GM19397 (cell line): ENCODE data around the gene CEP170B.

Experiments
- ATAC-seq: cut with Tn5 transposase; IDR thresholded peaks from one replicate; pipeline ENCODE4 v1.9.1; 2021; ENCODE audit warnings: mild to moderate bottlenecking, moderate library complexity; ENCODE audit not compliant: unreplicated experiment

Gene CEP170B

DNA sequence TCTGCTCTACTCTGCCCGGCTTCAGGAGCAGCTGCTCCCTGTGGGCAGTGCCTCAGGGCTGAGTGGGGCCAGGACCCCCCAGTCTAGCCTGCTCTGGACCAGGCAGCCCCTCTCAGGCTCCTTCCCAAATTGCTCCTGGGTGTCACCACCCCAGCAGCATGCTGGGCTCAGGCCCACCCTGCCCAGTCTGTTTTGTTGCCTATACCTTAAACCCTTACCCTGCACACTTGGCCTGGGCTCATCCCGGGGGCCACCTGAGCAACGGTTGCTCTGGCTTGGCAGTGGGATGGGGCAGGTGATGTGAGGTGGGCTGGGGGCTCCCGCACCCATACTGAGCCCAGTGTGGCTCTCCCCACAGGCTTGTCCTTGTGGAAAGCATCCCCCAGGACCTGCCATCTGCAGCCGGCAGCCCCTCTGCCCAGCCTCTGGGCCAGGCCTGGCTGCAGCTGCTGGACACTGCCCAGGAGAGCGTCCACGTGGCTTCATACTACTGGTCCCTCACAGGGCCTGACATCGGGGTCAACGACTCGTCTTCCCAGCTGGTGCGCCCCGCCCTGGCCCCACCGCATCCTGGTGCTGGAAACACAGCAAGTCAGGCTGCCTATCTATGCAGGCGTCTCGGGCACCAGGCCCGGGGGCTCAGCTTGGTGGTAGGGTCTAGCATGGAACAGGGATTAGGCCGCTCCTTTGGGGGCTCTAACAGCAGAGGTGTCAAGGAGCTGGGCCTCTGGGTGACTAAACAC, 63.5 kb downstream of the CEP170B start:
- ATAC-seq = no peak

DNA sequence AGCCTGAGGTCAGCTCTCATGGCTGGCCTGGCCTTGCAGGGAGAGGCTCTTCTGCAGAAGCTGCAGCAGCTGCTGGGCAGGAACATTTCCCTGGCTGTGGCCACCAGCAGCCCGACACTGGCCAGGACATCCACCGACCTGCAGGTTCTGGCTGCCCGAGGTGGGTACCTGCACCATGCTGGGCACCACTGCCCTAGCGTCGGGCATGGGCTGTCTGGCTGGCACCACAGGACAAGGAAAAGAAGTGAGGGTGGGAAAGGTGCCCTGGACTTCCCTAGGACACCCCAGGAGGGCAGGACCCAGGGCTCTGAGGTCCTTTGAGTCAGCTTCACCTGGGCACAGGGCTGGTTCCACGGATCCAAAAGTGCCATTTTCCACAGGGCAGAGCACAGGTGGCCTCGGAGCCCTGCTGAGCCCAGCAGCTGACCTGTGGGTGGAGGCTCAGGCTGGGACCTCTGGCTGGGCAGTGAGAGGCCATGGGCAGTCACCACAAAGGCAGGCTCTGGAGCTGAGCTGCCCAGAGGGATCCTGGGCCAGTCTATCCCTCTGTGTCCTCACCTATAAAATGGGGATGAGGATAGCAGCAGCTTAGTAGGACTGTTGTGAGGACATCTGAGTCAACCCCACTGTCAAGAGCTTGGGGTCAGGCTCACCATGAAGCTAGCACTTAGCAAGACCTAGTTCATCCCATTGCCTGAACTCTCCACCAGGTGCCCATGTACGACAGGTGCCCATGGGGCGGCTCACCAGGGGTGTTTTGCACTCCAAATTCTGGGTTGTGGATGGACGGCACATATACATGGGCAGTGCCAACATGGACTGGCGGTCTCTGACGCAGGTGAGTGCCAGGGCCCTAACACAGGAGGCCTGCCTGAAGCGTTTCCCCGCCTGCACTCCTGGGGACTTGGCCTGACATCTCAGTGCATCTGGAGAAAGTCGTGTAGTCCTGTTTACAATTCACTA, 64.5 kb downstream of the CEP170B start:
- no peak for ATAC-seq

DNA sequence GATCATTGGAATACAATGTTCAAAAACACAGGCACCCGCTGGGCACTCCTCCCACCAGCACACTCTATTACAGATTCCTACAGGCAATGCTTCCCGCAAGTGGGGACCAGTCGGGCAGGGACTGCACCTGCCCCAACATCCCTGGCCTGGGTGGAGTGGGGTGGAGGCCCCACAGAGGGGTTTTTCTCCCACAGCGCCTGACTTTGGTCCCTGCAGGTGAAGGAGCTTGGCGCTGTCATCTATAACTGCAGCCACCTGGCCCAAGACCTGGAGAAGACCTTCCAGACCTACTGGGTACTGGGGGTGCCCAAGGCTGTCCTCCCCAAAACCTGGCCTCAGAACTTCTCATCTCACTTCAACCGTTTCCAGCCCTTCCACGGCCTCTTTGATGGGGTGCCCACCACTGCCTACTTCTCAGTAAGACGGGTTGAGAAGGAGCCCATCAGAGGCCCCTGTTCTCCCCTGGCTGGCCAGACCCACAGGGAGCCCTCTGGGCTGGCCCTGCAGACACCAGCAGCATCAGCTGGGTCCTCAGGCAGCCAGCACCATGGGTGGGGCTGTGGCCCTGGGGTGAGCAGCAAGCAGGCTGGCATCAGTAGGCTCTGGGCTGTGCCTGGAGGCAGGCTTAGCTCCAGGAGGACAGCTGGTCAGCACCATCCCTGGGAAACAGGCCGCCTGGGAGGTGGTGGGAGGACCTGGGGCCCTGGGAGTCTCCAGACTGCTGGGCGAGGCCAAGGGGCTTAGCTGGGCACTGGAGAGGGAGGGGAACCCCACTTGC, 65.6 kb downstream of the CEP170B start:
- ATAC-seq = no peak

DNA sequence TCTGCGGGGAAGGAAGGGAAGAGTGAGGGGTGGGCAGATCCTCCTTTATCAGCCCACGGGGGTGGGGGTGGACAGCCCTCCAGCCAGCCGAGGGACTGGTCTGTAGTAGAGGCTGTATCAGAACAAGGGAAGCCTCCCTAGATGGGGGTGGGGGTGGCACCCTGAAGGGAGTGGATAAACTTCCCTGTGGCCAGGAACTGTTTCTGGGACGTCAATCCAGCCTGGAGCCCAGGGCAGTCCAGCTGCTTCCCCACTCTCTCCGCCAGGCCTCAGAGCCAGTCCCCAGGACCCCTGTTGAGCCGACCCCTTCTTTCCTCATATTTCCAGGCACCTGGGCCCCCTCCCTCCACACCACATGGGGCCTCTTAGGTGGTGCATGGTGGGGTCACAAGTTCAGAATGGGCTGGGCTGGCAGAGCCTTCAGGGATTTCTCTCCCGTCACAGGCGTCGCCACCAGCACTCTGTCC, 66.3 kb downstream of the CEP170B start:
- no peak for ATAC-seq

DNA sequence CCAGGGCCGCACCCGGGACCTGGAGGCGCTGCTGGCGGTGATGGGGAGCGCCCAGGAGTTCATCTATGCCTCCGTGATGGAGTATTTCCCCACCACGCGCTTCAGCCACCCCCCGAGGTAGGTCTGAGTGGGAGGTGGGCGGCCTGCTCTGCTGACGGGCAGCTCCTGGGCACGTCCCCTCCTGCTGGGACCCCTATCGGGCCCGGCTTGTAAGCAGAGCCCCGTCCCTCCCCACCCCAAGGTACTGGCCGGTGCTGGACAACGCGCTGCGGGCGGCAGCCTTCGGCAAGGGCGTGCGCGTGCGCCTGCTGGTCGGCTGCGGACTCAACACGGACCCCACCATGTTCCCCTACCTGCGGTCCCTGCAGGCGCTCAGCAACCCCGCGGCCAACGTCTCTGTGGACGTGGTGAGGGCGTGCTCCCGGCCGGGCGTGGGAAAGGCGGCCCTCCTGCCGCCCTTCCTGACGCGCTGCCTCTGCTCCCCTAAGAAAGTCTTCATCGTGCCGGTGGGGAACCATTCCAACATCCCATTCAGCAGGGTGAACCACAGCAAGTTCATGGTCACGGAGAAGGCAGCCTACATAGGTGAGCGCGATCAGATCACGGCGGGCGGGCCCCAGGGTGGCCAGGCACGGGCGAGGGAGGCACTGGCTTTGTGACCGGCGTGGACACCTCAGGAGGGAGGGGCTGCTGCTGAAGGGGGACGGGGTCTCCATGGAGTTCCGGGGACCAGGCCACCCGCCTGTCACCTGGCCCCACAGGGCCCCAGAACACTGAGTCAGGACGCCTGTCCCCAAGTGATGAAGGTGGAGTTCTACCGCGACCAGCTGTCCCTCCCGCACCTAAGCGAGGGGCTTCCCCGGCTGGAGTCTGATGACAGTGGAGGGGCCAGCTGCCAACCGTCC, 67.0 kb downstream of the CEP170B start:
- no peak for ATAC-seq

DNA sequence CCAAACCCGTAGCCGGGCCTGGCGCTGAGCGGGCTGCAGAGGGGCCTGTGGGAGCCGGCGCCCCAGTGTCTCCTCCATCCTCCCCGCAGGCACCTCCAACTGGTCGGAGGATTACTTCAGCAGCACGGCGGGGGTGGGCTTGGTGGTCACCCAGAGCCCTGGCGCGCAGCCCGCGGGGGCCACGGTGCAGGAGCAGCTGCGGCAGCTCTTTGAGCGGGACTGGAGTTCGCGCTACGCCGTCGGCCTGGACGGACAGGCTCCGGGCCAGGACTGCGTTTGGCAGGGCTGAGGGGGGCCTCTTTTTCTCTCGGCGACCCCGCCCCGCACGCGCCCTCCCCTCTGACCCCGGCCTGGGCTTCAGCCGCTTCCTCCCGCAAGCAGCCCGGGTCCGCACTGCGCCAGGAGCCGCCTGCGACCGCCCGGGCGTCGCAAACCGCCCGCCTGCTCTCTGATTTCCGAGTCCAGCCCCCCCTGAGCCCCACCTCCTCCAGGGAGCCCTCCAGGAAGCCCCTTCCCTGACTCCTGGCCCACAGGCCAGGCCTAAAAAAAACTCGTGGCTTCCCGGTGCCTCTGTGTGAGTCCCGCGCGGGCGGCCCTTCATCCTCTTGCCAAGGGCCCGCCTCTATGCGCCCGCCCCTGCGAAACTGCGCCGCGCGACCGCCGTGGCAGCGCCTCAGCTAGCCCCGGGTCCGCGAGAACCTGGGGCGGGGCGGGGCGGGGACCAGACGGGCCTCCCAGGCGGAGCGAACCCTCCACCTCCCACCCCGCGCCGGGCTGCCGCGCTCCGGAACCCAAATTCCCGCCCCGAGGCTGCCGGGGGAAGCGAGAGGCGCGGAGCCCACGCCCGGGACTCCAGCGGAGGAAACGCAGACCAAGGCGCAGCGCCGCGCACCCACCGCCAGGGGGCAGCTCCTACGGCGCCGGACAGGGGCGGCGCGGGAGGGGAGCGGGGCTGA, 67.9 kb downstream of the CEP170B start:
- peak; percentile 61 for ATAC-seq

DNA sequence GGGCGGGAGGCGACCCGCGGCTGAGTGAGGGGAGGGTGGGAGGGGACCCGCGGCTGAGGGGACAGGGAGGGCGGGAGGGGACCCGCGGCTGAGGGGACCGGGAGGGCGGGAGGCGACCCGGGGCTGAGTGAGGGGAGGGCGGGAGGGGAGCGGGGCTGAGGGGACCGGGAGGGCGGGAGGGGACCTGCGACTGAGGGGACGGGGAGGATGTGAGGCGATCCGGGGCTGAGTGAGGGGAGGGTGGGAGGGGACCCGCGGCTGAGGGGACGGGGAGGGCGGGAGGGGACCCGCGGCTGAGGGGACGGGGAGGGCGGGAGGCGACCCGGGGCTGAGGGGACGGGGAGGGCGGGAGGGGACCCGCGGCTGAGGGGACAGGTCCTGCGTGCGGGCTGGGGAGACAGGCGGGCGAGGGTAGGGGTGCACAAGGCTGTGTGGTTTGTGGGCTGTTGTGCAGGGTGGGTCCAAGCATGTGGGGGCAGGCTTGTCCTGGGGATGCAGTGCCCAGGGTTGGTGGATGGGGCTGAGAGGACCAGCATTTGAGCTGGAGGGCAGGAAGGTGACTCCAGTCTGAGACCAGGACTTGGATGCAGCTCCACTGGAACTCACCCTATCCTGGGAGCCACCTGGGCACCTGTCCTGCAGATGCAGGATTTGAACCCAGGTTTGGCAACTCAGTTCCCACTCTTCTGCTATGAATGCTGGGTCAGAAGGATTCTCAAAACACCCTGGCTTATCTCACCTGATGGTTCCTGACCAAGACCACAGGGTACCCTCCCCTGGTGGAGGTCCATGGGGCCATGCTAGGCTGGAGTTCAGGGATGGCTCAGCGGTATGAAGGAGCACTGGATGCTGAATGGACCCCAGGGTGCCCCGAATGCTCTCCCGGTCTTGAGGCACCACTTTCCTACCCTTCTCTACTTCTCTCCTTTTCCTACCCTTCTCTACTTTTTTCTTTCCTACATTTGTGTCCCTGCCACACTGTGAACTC, 69.0 kb downstream of the CEP170B start:
- no peak for ATAC-seq

DNA sequence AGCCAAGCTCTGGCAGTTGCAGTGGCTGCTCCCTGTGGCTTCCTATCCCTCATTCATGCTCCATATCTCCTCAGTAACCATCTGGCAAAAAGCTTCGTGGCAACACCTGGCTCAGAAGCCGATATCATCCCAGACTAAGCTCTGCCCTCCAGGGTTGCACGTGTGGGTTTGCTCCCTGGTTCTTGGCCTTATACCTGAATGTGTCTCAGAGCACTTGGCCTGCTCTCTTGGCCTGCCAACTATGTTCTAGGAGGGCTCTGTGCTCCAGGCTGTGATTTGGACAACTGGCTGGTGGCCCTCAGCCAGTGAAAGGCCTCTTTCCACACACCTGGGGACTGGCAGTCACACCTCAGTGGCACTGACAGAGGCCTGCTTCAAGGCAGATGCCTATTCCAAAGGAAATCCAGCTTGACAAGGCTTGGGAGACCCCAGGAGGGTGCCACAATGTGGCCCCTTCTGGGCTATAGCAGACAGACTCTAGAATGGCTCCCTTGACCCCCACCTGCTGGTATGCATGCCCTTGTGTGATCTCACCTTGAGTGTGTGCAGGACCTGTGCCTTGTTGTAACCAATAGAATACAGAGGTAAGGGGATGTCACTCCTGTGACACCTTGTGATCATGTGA, 70.1 kb downstream of the CEP170B start:
- no peak for ATAC-seq

DNA sequence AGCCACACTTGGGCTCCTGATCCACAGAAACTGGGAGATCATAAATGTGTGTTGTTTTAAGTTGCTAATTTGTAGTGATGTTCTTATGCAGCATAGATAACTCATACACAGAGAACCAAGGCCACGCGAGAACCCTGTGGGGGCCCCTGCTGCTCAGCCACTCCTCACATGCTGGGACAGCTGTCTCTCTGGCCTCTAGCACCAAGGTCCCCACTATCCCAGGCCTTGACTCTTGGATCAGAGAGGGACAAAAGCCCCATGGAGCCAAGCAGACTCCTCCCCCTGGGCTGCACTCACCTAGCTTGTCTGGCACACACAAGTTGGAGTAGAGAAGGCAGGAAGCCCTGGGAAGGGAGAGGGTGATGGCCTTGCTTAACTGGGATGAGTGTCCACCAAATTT, 70.9 kb downstream of the CEP170B start:
- no peak for ATAC-seq

DNA sequence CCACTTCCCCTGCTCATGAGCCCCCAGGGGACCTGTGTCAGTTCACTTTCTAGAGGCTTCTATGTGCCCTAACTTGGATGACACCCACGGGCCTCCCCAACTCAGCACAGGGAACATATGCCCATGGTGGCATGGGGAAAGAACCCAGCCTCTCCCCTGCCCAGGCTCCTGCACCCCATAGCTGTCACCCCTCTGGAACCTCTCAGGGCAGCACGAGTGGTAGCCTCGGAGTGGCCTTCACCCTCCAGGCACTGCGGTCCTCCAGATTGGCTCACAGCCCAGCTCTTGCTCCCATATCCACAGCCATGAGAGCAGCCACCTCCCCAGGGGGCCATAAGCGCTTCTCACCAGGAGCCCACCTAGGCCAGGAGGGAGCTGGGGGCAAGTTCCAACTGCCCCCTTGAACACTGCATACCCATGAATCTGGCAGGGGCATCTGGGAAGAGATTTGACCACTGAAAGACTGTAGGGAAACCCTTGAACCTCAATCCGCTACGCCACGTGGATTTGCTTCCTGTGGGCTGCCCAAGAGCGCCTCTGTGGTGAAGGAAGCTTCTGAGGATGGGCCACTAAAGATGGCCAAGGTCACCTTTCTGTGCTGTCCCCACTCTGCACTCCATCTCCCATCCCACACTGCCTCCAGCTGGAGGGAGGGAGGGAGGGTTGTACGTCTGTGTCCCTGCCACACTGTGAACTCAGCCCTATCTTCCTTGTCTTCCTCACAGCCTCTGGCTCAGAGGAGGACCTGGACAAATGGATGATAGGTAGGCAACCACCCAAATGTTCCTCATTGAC, 71.5 kb downstream of the CEP170B start:
- ATAC-seq = no peak

DNA sequence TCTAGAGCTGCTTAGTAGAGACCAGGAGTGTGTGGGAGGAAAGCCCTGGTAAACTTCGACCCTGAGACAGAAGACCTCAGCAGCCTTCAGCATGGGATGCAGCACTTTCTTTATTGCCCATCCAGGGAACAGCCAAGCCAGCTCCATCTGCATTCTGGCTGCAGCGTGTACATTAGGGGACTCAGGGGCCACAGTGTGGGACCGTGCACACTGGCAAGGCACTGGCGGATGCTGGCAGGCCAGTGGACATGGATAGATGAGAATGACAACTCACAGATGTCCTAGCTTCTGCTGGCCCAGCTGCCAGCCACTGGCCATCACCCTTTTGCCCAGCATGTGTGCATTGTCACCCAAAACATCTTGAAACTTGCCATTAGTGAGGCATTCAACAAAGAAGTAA, 72.1 kb downstream of the CEP170B start:
- no peak for ATAC-seq

DNA sequence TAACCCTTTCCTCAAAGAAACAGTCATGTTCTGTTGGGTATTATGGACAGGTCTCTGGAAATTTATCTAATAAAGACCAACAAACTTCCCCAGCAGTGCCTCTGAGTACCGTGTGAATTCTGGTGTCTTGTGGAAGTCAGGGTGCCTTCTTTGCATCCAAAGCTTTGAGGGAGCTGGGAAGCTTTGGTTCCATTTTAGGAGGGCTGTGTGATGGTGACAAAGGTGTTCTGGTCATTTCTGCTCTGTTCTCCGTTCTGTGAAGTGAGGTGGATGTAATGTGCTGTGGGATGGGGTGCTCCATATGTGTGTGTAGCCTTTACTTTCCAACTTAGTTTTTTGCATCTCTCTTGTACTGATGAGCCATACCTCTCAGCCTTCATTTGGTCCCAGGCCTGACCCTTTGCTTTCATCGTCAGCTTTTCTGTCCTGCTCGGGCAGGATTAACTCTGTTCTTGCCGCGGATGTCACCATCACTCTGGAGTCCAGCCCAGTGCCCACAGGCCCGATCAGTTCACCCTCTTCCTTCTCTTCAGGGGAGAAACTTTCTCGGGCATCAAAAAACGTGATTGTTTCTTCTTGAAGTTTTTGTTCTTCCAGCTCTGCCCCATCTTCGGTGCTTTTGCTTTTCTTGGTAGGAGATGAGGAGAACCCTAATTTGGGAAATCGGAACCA, 72.8 kb downstream of the CEP170B start:
- no peak for ATAC-seq

DNA sequence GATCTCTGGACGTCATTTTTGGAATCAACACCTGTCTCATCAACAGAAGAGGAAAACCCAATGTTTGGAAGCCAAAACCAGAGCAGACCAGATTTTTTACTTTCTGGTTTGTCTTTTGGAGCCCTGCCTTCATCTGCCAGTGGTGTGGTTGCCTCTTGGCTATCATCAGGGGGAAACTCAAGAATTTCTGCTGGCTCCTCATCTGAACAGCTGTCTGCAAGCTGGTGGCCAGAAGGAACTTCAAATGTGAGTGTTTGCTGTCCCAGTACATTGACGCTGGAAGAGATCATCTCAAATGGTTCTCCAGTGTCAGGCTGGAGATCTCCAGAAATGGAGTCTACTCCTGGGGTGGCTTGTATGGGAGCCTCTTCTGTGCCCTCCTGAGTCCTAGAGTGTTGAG, 73.4 kb downstream of the CEP170B start:
- no peak for ATAC-seq

DNA sequence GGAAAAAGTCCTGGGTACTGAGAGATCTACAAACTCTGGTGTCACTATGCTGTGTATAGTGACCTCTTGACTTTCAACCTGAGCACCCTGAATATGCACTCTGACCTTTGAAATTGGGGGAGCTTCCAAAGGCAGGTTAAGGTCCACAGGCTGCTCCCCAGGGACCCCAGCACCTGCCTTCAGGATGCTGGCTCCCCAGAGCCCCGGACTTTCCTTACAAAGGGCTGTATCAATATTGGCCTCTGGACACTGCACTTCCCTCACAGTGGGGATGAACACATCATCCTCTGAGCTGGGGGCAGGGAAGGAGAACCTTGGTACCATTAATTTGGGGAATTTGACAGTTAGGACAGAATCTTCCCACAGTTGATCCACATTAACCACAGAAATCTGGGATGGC, 73.9 kb downstream of the CEP170B start:
- no peak for ATAC-seq

DNA sequence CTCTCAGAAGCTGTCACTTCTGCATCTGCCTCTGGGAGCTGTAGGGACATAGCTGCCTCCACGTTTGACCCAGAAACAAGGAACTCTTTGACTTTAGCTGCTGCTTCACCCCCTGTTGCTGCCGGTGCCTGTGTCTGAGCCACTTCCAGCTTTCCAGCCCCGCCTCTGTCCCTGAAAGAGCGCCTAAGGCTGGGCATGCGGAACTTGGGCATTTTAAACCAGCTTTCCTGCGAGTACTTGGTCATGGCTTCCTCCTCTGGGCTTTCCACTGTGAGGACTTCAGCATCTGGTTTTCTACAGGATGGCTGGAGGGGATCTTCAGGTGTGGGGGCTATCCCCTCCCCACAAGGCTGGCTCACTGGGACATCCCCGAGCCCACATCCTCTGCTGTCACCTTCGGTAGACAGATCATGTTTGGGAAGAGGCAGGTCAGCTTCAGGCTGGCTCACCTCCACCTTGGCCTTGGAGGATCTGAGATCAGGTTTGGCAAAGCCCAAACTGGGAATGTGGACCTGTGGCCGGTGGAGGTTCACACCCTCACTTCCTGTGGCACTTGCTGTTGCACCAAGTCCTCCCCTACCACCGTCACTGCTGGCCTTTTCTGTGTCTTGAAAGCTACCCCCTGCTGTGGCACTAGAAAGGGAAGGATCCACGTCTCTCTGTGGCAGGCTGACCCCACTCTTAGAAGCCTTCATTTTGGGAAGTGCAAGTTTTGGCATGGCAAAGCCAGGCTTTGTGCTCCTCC, 74.8 kb downstream of the CEP170B start:
- ATAC-seq = no peak
